Right hindlimb (tissue), 1 donor: ENCODE measurements around the gene PCSK6.
A peak's percentile ranks its signal among the peaks of the same experiment; 100 is the strongest.

Experiments
- DNase-seq: peaks from one replicate; pipeline ENCODE4 v3.0.0-alpha.2; 2018

The PCSK6 gene

DNA sequence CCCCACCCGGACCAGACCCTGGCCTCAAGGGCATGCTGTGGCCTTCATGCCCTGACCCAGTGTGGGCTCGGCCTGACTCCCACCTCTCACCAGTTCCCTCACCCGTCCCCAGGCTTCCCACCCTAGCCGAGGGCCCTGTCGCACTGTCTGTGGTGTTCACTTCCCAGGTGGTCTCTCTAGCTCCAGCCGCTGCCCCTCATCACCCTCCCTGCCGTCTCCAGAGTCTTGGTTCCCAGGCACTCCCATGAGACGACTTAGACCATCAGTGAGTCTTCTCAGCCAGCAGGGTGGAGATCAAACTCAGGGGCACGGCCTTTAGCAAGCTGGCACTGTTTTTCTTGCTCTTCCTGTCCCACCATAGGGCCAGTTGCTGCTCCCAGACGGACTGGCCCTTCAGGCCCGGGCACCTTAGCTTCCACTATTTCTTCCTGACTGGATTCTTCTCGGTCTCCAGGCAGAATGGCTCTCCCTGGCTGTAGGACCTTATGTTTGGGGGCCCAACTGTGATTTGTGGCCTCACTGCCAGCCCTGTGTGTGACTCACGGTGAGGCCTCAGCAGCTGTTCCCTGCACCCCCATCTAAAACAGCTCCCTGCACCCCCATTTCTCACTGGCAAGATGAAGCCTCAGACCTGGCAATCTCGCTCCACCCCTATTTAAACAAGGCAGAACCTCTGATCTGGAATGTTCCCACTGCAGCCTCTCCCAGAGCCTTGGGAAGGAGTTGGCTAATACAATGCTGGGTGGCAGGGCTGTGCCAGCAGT, 9.4 kb upstream of the PCSK6 start:
- no peak for DNase-seq

DNA sequence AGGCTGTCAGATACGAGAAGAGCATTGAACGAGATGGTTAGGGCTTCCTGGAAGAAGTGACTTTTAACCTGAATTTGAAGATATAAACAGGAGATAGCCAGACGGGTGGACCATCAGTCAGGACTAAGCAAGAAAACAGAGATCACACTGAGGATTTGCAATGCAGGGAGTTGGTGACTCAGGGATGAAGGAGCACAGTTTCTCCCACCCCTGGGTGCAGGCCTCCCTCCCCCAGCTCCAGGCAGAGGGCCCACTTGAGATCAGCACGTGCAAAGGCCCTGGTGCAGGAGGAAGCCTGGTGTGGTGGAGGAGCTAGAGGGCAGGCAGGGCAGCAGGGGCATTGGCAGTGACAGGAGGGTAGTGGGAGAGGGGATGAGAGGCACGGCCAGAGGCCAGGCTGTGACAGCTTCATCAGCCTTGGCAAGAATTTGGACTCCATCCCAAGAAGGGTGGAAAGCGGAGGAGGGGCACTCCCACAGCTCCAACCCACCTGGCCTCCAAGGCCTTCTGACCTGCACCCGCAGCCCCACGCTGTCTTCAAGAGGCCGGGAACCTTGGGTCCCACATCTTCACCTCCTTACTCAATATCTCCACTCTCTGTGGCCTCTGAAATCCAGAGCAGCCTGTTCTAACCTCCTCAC, 8.7 kb upstream of the PCSK6 start:
- no peak for DNase-seq

DNA sequence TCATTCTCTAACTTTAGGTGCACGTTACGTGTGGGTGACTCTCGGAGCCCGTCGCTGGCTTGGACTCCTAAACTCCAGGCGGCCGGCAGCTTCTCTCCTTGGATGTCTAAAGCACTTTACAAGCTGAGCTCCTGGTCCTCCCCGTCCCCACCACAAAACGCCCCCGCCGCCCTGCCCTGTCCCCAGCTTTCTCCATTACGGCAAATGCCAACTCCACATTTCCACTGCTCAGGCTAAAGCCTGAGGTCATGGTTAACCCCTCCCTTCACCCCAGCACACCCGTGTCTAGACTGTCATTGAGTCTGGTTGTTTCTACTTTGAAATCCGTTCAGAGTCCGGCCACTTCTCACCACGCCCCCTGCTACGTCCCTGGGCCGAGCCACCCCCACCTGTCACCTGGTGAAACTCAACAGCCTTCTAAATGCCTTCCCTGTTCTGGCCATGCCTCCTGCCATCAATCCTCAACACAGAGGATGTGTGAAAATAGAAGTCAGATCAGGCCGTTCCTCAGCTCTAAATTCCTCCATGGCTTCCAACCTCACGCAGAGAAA, 8.1 kb upstream of the PCSK6 start:
- no peak for DNase-seq

DNA sequence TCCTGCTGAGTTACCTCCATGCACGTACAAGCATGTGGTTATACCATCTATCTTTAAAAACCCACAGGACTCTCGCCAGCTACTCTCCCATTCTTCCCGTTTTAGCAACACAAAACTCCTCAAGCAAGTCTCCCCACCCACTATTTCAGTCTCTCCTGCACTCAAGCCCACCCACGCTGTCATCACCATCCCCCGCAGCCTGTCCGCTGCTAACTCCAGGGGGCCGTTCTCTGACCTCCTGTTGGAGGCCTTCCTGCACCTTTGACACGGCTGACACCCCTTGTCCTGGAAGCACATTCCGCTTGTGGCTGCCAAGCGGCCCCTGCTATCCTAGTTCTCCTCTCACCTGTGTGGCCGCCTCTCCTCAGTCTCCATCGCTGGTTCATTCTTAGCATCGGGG, 7.5 kb upstream of the PCSK6 start:
- DNase-seq, result no peak

DNA sequence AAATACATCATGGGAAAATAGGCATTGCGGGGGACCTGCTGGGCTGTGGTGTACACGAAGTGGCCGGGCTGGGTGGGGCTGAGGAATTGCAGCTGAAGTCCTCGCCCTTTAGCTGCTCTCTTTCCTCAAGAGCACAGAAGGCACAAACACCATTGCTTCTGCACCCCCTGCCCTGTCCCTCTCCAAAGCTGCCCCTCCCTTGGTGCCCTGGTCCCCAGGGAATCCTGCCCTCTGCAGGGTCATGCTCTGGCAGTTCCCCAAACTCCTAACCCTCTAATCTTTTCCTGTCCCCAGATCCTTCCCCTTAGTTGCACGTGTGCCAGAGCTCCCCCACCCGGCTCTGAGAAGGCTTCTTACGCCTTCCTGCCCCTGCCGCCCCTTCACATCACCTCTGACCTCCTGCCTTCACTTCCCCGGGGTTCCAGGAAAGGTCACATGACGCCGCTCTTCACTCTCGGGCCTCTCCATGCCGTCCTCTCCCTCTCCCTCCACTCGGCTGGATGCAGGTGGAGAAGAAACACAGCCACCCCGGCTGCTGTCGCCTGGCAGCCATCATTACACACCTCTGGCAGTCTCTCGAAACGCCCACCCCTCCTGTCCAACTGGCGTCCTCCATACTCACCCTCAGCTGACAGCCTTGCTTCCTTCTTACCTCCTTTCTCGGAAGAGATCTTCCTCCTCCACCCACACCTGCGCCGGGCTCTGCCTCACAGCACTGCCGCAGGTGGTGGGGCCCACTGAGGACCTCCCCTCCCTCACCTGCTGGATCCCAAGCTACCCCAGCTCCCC, 6.9 kb upstream of the PCSK6 start:
- no peak for DNase-seq

DNA sequence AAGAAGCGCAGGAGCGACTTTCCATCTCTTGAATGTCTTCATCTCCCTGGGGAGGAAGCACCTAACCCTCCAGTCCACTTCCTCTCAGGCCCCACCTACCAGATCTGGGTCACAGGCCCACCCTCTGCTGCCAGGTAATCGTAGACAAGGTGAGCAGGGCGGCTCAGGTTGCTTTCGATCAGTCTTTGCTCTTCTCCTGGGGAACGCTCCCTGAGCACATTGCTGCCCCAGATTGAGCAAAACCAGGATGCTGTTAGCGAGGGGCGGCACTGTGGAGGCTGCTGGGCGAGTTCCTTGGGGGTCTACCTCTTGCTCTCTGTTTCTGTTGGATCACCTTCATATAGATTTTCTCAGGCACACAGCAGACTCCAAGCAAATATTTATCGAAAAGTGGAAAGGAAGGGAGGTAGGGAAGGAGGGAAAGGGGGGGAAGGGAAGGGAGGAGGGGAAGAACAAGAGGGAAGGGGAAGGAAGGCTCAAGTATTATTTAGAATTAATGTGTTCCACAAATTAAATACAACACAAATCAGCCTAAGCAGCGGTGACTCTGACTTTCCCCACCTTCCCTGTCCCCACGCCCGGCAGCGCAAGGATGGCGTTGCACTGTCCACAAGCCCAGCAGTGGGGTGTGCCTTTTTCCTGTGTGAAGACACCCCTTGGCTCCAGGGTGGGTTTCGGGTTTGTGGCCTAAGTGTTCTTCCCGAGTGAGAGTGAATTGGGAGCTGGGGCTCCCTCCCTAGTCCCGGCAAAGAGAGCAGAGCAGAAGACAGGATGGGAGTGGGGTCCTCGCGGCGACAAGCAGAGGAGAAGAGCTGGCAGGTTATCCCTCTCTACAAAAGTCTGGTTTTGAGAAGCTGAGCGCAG, 6.1 kb upstream of the PCSK6 start:
- DNase-seq, result no peak

DNA sequence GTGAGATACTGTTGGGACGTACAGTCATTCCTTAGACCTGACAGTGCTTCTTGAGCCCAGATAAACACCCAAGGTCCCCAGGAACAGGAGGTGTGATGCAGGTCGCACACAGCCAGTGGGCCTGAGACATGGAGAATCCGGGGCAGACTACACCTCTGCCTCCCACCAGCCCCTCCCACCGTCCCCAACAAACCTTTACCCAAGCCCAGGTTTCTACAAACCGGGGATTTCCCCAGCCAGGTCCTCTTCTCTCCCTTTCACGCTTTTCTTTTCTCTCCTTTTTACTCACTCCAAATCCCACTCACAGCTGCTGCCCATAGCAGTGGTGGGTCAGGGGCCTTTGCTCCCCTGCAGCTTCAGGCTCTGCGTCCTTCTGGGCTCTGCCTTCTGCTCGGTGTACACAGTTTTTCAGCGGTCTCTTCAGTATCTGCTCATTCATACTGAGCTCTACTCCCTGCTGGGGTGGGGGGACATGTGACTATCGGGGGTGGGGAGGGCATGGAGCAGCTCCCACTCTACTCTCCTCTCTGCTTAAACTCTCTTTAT, 4.8 kb upstream of the PCSK6 start:
- no peak for DNase-seq

DNA sequence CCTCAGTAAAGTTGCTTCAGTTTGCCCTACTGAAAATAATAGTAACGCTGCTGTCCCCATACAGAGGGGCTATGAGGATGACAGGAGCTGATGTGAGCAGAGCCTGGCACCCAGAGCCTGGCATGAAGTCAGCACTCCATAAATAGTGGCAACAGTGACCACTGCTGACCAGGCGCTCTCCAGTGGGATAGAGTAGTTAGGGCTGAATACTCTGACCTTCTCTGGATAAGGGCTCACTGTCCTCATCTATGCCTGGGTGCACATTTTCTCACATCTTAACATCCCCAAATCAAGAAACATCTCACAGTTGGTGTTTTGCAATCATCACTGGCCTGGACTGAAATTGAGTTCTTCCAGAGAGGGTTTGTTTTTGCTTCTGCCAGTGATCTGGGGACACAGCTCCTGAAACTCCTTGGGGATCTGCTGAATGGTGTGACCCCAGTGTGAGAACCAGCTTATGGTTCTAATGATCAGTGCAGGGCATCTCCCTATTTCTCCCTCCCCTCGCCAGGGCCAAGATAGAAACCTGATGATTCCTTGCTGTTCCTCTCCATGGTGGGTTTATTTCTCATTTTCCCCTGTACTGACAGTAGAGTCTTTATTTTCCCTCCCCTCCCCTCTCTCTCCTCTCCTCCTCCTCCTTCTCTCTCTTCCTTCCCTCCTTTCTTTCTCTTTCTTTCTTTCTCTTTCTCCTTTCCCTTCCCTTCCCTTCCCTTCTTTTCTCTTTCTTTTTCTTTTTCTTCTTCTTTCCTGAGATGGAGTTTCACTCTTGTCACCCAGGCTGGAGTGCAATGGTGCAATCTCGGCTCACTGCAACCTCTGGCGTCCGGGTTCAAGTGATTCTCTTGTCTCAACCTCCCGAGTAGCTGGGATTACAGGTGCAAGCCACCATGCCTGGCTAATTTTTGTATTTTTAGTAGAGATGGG, 3.5 kb upstream of the PCSK6 start:
- DNase-seq, result no peak

DNA sequence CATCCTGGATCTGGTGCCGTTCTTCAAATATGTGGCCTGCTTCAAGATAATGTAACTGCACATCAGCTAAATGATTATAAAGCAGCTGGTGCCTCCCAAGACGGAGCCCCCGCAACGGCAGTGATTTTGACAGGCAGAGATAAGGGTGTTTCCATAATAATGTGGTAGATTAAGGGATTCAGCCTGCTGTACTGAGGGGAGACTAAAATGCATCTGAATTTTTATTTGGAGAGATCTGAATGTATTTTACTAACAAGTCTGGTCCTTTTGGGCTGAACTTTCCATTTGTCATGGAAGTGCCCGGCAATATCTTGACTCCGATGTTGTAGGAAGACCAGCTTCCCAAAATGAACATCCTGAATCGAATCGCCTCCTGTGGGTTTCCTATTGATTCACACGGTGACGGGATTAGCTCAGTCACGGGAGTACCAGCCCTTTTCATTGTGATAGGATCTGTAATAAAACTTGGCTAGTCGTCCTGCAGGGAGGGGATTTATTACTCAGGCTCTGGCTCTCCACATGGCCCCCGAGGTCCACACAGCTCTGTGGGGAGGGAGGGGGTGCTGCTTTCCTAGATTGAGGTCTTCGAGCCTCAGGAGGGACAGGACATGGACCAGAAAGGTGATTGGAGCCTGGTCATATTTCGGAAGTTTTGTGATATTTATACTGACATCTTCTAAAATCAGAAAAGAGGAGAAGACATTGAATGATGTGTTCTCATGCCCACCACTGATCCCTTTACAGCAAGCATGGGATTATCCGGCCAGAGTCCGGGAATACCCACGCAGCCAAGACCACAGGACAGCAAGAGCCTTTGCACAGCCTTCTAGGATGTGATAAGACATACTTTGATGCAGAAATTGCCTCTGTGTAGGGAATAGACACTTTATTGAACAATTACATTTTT, 2.5 kb upstream of the PCSK6 start:
- DNase-seq, result no peak

DNA sequence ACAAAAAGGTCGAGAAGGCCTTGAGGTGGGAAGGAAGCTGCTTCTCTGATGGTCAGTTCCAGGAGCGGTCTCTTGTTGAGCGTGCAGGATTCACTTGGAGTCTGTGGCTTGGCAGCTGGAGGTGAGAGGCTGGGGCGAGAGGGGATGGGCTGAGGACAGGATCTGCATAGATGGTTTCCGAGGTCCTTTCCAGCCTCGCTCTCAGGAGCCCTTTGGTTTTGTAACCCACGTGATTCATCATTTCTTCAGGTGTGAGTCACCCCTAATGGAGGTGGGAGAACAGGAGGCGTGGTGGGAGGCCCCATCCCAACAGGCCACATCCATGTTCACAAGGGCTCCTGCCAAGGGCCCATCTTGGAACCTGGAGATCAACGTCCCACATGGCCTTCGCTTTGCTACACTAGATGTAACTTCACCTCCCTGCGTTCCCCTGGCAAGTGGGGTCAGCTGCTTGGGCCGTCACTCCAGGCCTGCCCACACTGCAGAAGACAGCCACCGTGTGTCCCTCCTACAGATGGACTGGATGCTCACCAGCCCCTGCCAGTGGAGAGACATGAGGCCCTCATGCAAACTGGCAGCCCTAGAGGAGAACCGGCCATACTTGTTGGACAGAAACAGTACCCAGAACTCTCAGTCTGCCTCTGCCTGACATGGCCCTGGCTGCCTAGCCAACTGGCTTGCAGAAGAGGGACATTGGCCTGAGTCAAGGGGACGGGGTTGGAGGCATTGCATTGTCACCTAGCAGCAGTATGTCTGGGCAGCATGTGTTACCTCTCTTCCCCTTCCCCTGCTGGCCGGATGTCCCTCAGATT, 1.6 kb upstream of the PCSK6 start:
- DNase-seq, result no peak

DNA sequence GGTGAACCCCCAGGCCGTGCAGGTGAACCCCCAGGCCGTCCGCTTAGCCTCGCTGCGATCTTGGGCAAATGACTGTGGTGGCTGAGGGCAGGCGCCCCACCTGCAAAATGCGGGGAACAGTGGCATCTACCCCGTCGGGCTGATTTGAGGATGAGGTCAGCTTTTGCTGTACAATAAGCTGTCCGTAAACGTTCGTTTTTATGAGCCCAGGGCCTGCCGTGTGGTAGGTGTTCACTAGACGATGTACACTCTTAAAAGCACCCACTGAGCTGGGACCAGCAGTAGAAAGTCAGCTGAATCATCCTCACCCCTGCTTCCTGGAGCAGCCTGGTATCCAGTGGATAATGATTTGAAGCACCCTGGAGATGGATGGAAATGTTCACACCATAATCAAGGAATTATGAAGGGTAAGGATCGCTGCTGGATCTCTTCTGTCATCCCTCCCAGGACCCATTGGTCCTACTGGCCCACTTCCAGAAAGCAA, 943 bp upstream of the PCSK6 start:
- DNase-seq, result no peak

DNA sequence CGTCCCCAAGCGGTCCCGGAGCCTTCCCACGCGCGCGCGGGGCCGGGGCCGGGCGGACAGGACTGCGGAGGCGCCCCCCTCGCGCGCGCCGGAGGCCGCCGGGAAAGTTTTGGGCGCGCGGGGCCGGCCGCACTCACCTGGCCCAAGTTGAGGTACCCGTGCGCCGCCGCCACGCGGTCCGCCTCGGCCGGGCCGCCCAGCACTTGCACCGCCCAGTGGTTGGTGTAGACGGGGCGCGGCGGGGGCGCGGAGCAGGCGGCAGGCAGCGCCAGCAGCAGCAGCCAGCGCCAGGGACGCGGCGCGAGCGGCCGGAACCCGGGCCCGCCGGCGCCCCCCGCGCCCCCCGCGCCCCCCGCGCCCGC, 289 bp downstream of the PCSK6 start:
- peak; percentile 48 for DNase-seq

DNA sequence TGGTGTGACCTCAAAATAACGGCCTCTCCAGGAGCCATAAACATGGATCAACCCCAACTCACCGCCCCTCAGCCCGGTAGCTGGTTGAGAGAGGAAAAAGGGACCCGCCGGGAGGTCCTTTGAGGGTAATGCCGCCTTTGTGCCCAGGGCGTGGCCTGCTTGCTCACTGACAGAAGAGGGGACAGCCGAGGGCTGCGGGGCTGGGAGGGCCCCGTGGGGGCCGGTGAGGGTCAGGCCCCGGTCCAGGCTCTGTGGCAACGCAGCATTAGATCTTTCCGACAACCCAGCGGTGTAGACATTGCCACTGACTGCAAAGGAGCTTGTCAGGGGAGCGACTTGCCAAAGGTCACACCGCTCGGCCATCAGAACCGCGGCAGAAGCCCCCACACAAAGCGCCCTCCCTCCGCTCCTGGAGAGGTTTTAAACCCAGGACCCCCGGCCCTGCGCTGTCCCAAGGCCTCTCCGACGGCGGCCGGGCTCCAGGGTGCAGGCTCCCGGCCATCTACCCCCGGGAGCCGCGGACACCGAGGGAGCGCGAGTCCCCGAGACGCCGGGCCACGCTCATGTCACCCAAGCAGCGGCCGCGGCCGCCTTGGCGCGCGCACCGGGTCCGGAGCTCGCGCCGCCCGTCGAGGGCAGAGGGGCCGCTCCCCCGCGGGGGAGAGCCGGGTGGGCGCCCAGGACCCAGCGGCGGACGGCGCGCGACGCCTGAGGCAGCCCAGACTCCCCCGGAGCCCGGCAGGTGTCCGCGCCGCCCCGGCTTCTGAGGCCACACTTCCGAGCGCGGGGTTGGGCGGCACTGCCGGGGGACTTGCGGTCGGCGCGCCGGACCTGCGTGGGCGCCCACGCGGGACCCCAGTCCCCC, 975 bp downstream of the PCSK6 start:
- DNase-seq, result no peak

DNA sequence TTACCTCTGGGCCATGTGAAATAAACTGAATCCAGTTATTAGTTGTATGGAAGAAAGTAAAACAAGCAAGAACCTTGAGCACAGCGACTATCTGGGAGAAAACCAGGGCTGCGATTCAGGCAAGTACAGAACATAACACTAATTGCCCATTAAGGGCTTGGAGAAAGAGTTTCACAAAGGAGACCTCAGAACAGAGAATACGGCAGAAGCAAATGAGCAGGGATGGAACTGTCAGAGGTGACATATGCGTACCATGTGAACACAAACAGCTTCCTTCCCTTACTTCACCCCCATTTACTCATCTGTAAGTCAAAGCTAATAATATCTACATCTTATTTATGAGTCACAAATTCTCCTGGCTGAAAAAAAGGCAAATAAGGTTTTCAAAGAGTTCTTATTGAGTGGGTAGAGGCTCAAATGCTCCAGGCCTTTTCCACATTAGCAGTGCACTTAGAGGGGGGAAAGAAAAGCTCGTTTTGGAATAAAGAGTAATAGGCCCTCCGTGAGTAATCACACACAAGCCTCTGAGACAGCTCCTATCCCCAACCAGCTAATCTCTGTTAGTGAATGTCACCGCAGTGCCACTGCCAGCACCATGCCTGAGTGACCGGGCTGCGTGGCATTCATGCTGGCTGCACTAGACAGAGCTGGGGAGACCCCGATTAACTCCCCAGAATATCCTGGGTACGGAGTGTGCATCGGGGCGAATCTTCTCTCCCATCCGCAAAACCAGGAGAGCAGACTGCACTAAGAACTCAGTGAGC, 2.6 kb downstream of the PCSK6 start:
- no peak for DNase-seq

DNA sequence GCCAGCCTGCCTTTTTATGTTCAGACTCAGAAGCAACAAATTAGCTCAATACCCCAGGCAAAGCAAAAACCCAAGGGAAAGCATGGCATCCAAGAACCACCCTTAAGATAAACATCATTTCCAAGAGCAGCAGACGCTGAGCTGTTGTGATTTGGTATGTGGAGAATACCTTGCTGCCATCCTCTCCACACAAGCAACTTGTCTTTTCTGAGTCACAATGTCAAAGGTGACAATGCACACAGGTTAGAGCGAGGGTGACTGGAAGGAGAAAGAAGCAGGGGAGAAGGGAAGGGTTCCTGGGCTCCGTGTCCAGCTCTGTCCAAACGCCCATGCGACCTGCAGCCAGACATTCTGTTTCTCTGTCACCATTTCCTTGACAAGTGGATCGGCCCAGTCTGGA, 6.0 kb downstream of the PCSK6 start:
- DNase-seq, result no peak

DNA sequence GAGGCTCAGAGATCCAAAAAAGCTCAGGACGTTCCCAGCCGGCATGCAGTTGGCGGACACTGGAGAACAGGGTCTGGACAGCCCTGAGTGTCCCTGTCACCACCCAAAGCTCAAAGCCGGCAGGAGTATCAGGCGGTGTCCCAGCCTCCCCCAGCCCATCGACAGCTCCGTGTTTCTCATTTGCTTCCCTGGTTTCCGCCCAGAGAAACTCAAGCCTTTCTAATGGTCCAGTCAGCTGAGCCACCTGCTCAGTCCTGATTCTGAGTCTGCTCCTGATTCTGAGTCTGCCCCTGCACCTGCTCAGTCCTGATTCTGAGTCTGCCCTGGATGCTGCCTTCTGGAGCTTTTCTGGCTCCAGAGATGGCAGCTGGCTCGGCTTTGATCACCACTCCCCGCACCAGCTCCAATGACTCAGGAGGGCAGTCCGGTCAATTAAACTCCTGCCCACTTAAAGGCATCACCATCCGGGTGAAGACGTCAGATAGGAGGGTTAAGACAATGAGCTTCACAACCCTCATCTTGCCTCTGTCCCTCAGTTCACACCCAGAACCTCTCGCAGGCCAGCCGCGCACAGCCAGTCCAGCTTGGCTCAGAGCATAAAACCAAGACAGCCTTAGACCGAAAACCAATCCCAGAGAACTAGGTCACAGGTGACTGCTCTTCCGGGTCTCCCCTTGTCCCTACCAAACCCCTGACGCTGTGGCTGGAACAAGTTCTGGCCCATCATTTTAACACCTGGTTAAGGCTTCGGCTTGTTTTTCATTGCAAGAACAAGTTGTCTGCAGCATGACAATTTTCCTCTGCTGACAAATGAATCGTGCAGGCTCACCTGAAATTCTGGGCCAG, 6.8 kb downstream of the PCSK6 start:
- no peak for DNase-seq
